HG03342 (cell line): ENCODE data around the gene FCER1G.
"Not testable (repeated sequence)": the region's sequence is repeated elsewhere in the genome, so short reads cannot be mapped to it uniquely, and the experiment has no call there.

Source experiments
- ATAC-seq: cut with Tn5 transposase; IDR thresholded peaks from one replicate; pipeline ENCODE4 v1.9.1; 2021; ENCODE audit warnings: mild to moderate bottlenecking, moderate library complexity; ENCODE audit not compliant: unreplicated experiment

Gene FCER1G

GRCh38 chr1:161228032-161228431, 12.9 kb downstream of the FCER1G start:
- no peak for ATAC-seq

GRCh38 chr1:161229896-161230295, 14.8 kb downstream of the FCER1G start:
- no peak for ATAC-seq

GRCh38 chr1:161230762-161231161, 15.7 kb downstream of the FCER1G start:
- no peak for ATAC-seq

GRCh38 chr1:161233102-161233501, 18.0 kb downstream of the FCER1G start:
- ATAC-seq = no peak

- no peak for ATAC-seq
Measured at GRCh38 chr1:161235957-161236775, 21.1 kb downstream of the FCER1G start.

DNA sequence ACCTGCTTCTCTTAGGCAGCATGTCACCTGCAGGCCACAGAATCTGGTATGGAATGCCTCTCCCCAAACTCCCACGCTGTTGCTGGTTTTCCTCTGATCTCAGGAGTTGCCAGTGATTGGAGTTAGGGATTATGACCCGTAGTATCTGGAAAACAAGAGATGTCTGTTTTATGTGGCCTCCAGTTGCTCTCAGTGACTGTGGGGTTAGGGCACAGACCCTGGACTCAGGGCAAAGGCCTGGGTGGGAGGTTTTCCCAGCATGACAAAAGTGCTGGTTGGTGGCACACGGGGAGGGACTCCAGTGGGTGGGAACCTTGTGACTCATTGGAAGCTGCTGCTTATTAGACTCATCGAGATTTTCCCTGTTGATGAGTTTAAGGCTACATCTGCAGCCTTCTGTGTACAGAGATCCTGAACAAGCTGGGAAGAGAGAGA, 23.0 kb downstream of the FCER1G start, which contains the start of gene NR1I3:
Gene NR1I3 (minus strand): TSS at position 165 of the 435 bp plus-strand sequence. CDS start 1,638 bp downstream, outside the sequence.
- ATAC-seq = no peak

DNA sequence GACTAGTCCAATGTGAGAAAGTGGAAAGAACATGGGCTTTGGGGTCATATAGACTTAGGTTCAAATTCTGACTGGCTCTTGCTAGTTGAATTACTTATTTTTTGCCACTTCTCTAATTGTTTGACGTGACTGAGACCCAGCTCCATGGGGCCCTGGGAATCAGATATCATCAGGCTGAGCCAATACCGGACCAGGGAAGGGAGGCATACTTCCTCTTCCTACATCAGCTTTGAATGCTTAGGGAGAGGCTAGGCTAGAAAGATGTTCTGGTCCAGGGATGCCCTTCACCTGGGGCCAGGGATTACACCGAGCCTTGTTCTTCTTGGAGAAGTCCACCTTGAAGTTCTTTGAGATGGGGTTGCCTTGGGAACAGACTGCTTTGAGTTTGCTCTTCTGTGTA, 26.6 kb downstream of the FCER1G start:
- ATAC-seq = no peak

DNA sequence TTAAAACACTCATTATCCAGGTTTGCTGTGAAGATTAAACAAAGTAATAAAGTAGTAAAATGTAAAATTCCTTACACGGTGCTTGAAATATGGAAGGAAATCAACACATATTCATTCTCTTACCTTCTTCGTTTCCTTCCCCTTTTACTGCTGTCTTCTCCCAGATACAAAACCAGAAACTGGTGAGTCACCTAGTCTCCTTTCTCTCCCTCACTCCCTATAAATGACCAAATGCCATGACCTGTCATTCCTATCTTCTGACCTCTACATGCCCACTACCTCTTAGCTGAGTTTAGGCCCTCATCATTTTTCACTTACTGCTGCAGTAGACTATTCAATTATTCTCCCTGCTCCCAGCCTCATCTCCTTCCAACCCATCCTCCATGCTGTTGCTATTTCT, 27.2 kb downstream of the FCER1G start:
- ATAC-seq = no peak

GRCh38 chr1:161244888-161245287, 29.8 kb downstream of the FCER1G start:
- no peak for ATAC-seq

- not testable (repeated sequence) for ATAC-seq
Measured at GRCh38 chr1:161250100-161250499, 35.0 kb downstream of the FCER1G start.

- no peak for ATAC-seq
Measured at GRCh38 chr1:161250829-161251228, 35.7 kb downstream of the FCER1G start.

GRCh38 chr1:161251579-161251978, 36.5 kb downstream of the FCER1G start:
- no peak for ATAC-seq

GRCh38 chr1:161255302-161255701, 40.2 kb downstream of the FCER1G start:
- ATAC-seq = not testable (repeated sequence)

DNA sequence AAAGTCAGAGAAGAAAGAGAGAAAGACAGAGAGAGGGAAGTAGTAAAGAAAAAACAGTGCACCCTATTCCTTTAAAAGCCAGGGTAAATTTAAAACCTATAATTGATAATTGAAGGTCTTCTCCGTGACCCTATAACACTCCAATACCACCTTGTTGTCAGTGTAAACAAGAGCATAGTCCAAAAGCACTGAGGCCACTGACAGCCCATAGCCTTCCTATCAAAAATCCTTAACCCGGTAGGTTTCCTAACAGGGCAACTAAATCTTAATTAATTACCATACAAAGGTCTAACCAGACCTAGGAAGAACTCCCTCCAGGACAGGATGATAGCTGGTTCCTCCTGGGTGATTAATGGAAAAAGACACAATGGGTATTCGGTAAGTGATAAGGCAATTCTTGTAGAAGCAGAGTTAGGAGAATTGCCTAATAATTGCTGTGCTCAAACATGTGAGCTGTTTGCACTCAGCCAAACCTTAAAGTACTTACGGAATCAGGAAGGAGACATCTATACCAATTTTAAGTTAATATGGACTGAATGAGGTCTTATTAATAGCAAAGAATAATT, 40.9 kb downstream of the FCER1G start:
- ATAC-seq = not testable (repeated sequence)

DNA sequence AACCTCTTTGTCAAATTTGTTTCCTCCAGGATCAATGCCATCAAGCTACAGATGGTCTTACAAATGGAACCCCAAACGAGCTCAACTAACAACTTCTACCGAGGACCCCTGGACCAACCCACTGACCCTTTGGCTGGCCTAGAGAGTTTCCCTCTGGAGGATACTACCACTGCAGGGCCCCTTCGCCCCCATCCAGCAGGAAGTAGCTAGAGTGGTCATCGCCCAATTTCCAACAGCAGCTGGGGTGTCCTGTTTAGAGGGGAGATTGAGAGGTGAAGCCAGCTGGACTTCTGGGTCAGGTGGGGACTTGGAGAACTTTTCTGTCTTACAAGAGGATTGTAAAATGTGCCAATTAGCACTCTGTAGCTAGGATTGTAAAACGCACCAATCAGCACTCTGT, 42.0 kb downstream of the FCER1G start:
- not testable (repeated sequence) for ATAC-seq

- ATAC-seq = peak; percentile 66
Measured at GRCh38 chr1:161258439-161259344, 43.6 kb downstream of the FCER1G start, which contains the start of gene PCP4L1. TSS of gene PCP4L1 (plus strand) at chr1:161258745. CDS start at chr1:161258975, 230 bp downstream.

DNA sequence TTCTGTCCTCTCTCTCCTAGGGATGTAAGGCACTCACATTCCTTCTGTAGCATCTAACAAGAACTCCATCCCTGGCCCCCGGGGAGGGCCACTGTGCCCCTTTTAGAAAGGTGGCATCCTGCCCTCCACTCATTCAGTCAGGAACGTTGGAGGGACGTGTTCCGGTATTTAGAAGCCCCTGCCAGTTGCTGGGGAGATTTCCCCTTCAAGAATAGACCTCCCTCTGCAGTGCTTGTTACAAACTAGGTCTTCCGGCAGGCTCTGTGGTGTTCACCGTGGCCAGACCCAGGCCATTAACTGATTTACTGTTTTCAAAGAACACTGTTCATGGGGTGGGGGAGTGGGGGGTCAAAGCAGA, 44.2 kb downstream of the FCER1G start:
- ATAC-seq = no peak

DNA sequence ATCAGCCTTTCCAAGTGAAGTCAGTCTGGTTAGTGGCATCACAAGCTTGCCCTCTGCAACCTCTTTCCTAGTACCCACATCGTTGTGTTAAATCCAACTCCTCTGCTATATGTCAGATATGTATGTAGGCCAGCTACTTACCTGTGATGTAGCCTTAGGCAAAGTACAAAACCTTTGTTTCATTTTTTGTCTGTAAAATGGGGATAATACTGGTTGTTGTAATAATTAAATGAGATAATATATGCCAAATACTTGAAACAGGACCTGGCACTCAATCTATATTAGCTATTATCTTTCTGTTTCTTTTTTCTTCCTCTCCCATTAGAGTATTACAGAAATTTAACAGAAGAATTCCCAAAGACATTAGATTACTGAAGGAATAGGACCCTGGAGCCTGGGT, 44.7 kb downstream of the FCER1G start:
- no peak for ATAC-seq

GRCh38 chr1:161260376-161261260, 45.5 kb downstream of the FCER1G start:
- ATAC-seq = peak; percentile 23
